Esophagus squamous epithelium (tissue), 5 donors: Measurements from ENCODE around the gene CLDN24. TPM values are rescaled to one million over a fixed set of nuclear protein-coding genes. Genes with fewer than 3 reads are reported as not detected.

Experiments
- DNase-seq: peaks from one replicate; lab custom pipeline; 2025; lab: John Stamatoyannopoulos, UW
- H3K27ac ChIP-seq, 4 donors: fragments of 200-600 bp; sonication (generic); one replicate each; pipeline ENCODE4 v1.5.1; 2016 to 2019; ENCODE audit warnings: mild to moderate bottlenecking in 1 of 4
- H3K27me3 ChIP-seq, 4 donors: fragments of 200-600 bp; sonication (generic); 1 replicate in 3 of 4; 2 replicates in 1 of 4; pipeline versions ENCODE4 v1.5.1 to v1.6.0; 2017 to 2021; ENCODE audit warnings: antibody characterized with exemption in 1 of 4
- H3K36me3 ChIP-seq, 3 donors: fragments of 200-600 bp; sonication (generic); one replicate each; pipeline ENCODE4 v1.5.1; 2016 to 2019
- H3K4me1 ChIP-seq, 3 donors: fragments of 200-600 bp; sonication (generic); one replicate each; pipeline ENCODE4 v1.5.1; 2017 to 2019
- H3K4me3 ChIP-seq, 4 donors: fragments of 200-600 bp; sonication (generic); 1 replicate in 3 of 4; 2 replicates in 1 of 4; pipeline ENCODE4 v1.5.1; 2016 to 2019; ENCODE audit warnings: mild to moderate bottlenecking in 2 of 4, moderate library complexity in 1 of 4
- H3K9me3 ChIP-seq, 3 donors: fragments of 200-600 bp; sonication (generic); one replicate each; pipeline ENCODE4 v1.5.1; 2016 to 2019
- POLR2A ChIP-seq, 4 donors: fragments of 450-650 bp; IDR thresholded peaks; one replicate each; pipeline ENCODE4 v1.6.1; 2017; ENCODE audit warnings: antibody characterized with exemption in 4 of 4, mild to moderate bottlenecking in 4 of 4, moderate library complexity in 3 of 4
- WGBS, 2 donors: methylation state at CpG; one replicate each; pipeline ENCODE4 v1.1.5; 2018; 5-methylcytosine and 5-hydroxymethylcytosine counted together
- intact Hi-C: fragments of 100-400 bp; cut with DNase I; formaldehyde crosslinking; loops from one replicate; pipeline ENCODE4 v1.15.0; 2022
- total RNA-seq, 4 donors: library from RNA; depleted of rRNA; stranded (reverse); fragments of >200 nt; gene quantifications; one replicate each; pipeline ENCODE4 v1.1.0, GENCODE V29; 2016
- TF ChIP-seq, protein P1 (sequence below), 6 experiments: fragments of 450-650 bp in 4 of 6; fragments of 200-600 bp in 2 of 6; sonication (generic) in 2 of 6; IDR thresholded peaks; one replicate each; pipeline ENCODE4 v1.5.1; 2016 to 2019; ENCODE audit warnings: antibody characterized with exemption in 6 of 6, mild to moderate bottlenecking in 4 of 6, moderate library complexity in 4 of 6
- donor health status: DM: yes; HTN: yes; CAD: no.

CLDN24 gene
- total RNA-seq: not detected

DNA sequence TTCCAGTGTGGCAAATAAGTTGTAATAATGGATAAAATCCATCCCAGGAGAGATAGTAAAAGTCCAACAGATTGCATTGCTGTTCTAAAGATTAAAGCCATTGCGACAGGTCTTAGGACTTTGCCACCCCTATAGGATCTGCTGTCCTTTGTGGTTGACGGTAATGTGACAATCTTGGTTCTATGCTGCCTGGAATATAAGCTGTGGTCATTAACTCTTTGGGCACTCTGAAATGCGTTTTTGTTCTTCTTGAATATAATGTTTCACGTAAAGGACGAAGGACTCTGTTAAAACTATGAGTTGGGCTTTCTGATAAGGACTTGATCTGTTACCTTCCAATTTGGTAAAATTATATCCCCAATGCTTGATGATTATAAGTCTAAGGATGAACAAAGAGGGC is at the start of gene CLDN24:
CLDN24 (minus strand) TSS at position 101 of the 400 bp plus-strand sequence; CDS start at position 101, 0 bp downstream.
- Histone ChIP-seq H3K27ac (no peak within 1 kb of the TSS), H3K4me3 (no peak within 1 kb of the TSS), H3K9me3 (peaks cover 0 to 8% (median 0%) of the 10 kb centered on the region in 3 donors), H3K4me1 (peaks cover 0 to 5% (median 0%) of the 10 kb centered on the region in 3 donors), H3K36me3 (no peaks in the 10 kb centered on the region), H3K27me3 (peaks cover 0 to 14% (median 0%) of the 10 kb centered on the region in 4 donors)
- no peak for TF ChIP-seq POLR2A (IDR thresholded peaks at IDR 0.05)
- TF ChIP-seq, protein P1, sequence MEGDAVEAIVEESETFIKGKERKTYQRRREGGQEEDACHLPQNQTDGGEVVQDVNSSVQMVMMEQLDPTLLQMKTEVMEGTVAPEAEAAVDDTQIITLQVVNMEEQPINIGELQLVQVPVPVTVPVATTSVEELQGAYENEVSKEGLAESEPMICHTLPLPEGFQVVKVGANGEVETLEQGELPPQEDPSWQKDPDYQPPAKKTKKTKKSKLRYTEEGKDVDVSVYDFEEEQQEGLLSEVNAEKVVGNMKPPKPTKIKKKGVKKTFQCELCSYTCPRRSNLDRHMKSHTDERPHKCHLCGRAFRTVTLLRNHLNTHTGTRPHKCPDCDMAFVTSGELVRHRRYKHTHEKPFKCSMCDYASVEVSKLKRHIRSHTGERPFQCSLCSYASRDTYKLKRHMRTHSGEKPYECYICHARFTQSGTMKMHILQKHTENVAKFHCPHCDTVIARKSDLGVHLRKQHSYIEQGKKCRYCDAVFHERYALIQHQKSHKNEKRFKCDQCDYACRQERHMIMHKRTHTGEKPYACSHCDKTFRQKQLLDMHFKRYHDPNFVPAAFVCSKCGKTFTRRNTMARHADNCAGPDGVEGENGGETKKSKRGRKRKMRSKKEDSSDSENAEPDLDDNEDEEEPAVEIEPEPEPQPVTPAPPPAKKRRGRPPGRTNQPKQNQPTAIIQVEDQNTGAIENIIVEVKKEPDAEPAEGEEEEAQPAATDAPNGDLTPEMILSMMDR (IDR thresholded peaks at IDR 0.05): no peak
- no peak for DNase-seq
- 92 to 96% methylated on average over 5 of the region's 5 CpGs for WGBS, 2 donors
- intact Hi-C loops: no loop called here

DNA sequence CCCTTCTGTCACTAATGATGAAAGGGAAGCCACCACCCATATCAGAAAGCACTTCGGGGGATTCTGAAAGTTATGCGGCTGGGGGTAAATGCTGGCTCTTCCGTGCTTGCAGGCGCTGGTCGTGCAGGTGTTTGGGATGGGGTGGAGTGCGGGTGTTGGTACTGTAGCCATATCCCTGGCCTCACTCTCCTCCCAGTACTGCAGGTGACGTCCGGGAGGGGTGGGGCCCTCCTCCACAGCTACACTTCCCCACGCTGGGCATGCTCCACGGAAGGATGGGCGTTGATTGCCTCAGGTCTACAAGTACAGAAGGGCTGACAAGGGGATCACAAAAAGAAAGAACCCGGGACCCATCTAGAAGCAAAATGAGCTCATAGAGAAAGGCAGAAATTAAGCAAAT is 48.6 kb upstream of the CLDN24 start:
- TF ChIP-seq POLR2A (IDR thresholded peaks at IDR 0.05): no peak
- TF ChIP-seq, protein P1 (IDR thresholded peaks at IDR 0.05): no peak
- Histone ChIP-seq H3K36me3 (no peaks in the 10 kb centered on the region), H3K27me3 (no peaks in the 10 kb centered on the region), H3K4me3 (no peak overlapping the region), H3K4me1 (peaks cover 0 to 5% (median 0%) of the 10 kb centered on the region in 3 donors), H3K9me3 (no peaks in the 10 kb centered on the region), H3K27ac (no peak overlapping the region)
- WGBS, 2 donors: 39 to 71% methylated on average over 8 to 11 of the region's 12 CpGs
- intact Hi-C loops: no loop called here
- no peak for DNase-seq

DNA sequence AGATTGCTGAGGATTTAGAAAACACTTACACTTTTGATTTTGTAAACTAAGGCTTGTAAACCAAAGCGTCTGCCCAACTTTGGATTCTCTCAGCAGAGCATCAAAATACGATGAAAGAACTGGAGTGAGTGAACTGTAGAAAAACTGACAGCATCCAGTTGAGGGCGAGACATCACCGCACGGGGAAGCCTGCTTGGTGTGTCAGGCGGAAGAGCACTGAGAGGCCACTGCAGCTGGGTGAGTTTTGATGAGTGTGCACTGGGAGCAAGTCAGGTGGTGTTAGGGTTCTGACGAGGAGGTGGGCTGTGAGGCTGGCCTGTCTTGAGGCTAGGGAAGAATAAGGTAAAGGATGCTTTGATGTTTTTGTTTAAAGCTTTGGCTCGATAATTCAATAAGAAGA is 46.8 kb upstream of the CLDN24 start:
- DNase-seq: no peak
- no peak overlapping the region for H3K4me3 ChIP-seq
- H3K4me1 ChIP-seq: peaks cover 0 to 5% (median 0%) of the 10 kb centered on the region in 3 donors
- intact Hi-C loops: no loop called here
- WGBS, 2 donors: 72 to 80% methylated on average over 8 of the region's 8 CpGs
- no peaks in the 10 kb centered on the region for H3K27me3 ChIP-seq
- TF ChIP-seq, protein P1 (IDR thresholded peaks at IDR 0.05): no peak
- no peak for TF ChIP-seq POLR2A (IDR thresholded peaks at IDR 0.05)
- H3K27ac ChIP-seq: no peak overlapping the region
- no peaks in the 10 kb centered on the region for H3K9me3 ChIP-seq
- no peaks in the 10 kb centered on the region for H3K36me3 ChIP-seq

DNA sequence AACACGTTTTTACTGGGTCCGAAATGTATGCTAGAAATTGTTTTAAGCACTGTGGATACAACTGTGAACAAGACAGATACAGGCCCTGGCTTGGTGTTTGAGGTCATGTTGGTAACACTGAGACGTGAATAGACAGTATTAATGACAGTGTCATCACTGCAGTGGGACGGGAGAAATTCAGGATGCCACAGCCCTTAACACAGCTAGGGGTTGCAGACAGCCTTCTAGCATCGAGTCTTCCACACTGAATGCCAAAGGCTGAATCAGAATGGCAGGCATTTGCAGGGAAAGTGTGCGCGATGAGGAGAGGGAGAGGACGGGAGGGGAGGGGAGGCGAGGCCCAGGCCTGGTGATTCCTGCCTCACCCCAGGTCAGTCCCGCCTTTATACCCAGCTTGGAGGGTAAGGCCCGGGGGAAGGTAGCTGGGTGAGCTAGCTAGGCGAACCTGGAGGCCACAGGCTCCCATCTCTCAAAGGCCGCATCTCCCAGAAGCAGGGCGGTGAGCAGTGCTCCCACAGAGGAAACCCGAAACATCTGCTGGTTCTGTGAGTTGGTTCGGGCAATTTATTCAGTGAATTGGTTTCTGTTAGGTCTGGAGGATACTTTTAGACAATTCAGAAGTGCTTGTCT is 44.1 kb upstream of the CLDN24 start:
- 60 to 71% methylated on average over 10 to 16 of the region's 16 CpGs for WGBS, 2 donors
- no peak for DNase-seq
- H3K27me3 ChIP-seq: no peaks in the 10 kb centered on the region
- intact Hi-C loops: no loop called here
- TF ChIP-seq POLR2A (IDR thresholded peaks at IDR 0.05): no peak
- TF ChIP-seq, protein P1 (IDR thresholded peaks at IDR 0.05): no peak
- no peaks in the 10 kb centered on the region for H3K36me3 ChIP-seq
- H3K27ac ChIP-seq: no peak overlapping the region
- no peaks in the 10 kb centered on the region for H3K9me3 ChIP-seq
- H3K4me1 ChIP-seq: peaks cover 0 to 14% (median 0%) of the 10 kb centered on the region in 3 donors
- no peak overlapping the region for H3K4me3 ChIP-seq

DNA sequence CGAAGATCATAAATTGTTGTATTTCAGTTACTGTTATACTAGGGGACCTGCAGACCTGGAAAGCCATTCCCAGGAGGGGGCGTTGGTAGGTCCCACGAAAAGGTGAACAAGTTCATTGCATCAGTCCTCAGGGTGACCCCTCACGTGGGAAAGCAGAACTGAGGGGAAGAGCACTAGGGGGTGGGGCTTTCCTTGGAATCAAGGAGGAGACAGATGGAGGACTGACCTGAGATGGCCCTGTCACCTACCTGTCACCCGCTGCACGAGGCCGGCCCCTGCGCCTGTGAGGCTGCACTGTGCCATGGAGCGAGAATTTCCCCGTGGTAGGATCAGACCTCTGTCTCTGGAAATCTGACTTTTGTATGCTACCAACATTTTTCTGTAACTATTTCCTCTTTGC is 41.8 kb upstream of the CLDN24 start:
- H3K4me1 ChIP-seq: peaks cover 4 to 20% (median 8%) of the 10 kb centered on the region in 3 donors
- H3K36me3 ChIP-seq: no peaks in the 10 kb centered on the region
- H3K27ac ChIP-seq: no peak overlapping the region
- intact Hi-C loops: no loop called here
- H3K9me3 ChIP-seq: no peaks in the 10 kb centered on the region
- DNase-seq: no peak
- H3K27me3 ChIP-seq: no peaks in the 10 kb centered on the region
- TF ChIP-seq, protein P1 (IDR thresholded peaks at IDR 0.05): no peak
- WGBS, 2 donors: 44 to 73% methylated on average over 4 to 10 of the region's 10 CpGs
- no peak overlapping the region for H3K4me3 ChIP-seq
